ENCODE results near the gene FRS2. TPM values are rescaled to one million over a fixed set of nuclear protein-coding genes. Genes with fewer than 3 reads are reported as not detected.

FRS2 gene
- polyA plus RNA-seq, 2 donors: 2.8 to 4.9 TPM

GRCh38 chr12:69621551-69621950 lies 151.4 kb downstream of the FRS2 start:
- Histone ChIP-seq H3K27me3 (ENCODE audit: control insufficient read depth in 1 of 2, insufficient read depth in 2 of 2, low read length in 2 of 2) (no peaks in the 10 kb centered on the region), H3K36me3 (ENCODE audit: control insufficient read depth in 2 of 2, insufficient read depth in 2 of 2, low read length in 1 of 2) (no peaks in the 10 kb centered on the region), H3K27ac (ENCODE audit: low read depth in 2 of 2, low read length in 1 of 2) (no peak overlapping the region), H3K4me3 (ENCODE audit: low read depth in 1 of 2, low read length in 2 of 2) (no peak overlapping the region), H3K4me1 (ENCODE audit: control insufficient read depth in 2 of 2, insufficient read depth in 2 of 2, low read length in 1 of 2) (no peaks in the 10 kb centered on the region), H3K9me3 (ENCODE audit: control insufficient read depth in 2 of 2, insufficient read depth in 1 of 2, low read depth in 1 of 2, low read length in 1 of 2) (no peaks in the 10 kb centered on the region)
- 77 to 82% methylated on average over 2 of the region's 2 CpGs for WGBS, 2 donors

GRCh38 chr12:69623970-69624369 lies 153.8 kb downstream of the FRS2 start:
- no peaks in the 10 kb centered on the region for H3K27me3 ChIP-seq (ENCODE audit: control insufficient read depth in 1 of 2, insufficient read depth in 2 of 2, low read length in 2 of 2)
- no peaks in the 10 kb centered on the region for H3K4me1 ChIP-seq (ENCODE audit: control insufficient read depth in 2 of 2, insufficient read depth in 2 of 2, low read length in 1 of 2)
- 72 to 81% methylated on average over 13 of the region's 13 CpGs for WGBS, 2 donors
- no peaks in the 10 kb centered on the region for H3K36me3 ChIP-seq (ENCODE audit: control insufficient read depth in 2 of 2, insufficient read depth in 2 of 2, low read length in 1 of 2)
- H3K27ac ChIP-seq (ENCODE audit: low read depth in 2 of 2, low read length in 1 of 2): no peak overlapping the region
- H3K4me3 ChIP-seq (ENCODE audit: low read depth in 1 of 2, low read length in 2 of 2): no peak overlapping the region
- no peaks in the 10 kb centered on the region for H3K9me3 ChIP-seq (ENCODE audit: control insufficient read depth in 2 of 2, insufficient read depth in 1 of 2, low read depth in 1 of 2, low read length in 1 of 2)

GRCh38 chr12:69627501-69627900 lies 157.3 kb downstream of the FRS2 start:
- Histone ChIP-seq H3K27me3 (ENCODE audit: control insufficient read depth in 1 of 2, insufficient read depth in 2 of 2, low read length in 2 of 2) (no peaks in the 10 kb centered on the region), H3K27ac (ENCODE audit: low read depth in 2 of 2, low read length in 1 of 2) (no peak overlapping the region), H3K4me1 (ENCODE audit: control insufficient read depth in 2 of 2, insufficient read depth in 2 of 2, low read length in 1 of 2) (no peaks in the 10 kb centered on the region), H3K36me3 (ENCODE audit: control insufficient read depth in 2 of 2, insufficient read depth in 2 of 2, low read length in 1 of 2) (no peaks in the 10 kb centered on the region), H3K9me3 (ENCODE audit: control insufficient read depth in 2 of 2, insufficient read depth in 1 of 2, low read depth in 1 of 2, low read length in 1 of 2) (no peaks in the 10 kb centered on the region), H3K4me3 (ENCODE audit: low read depth in 1 of 2, low read length in 2 of 2) (no peak overlapping the region)
- WGBS, 2 donors: 75 to 90% methylated on average over 8 of the region's 8 CpGs

Other genes starting within 250 kb of the FRS2 start
- 10 to 100 TPM; 20.7 to 21.4 TPM for gene CPSF6, start 230.8 kb upstream of the FRS2 start, polyA plus RNA-seq
- 10 to 100 TPM in 1 of 2 donors, 1 to 10 TPM in 1; 6.3 to 28.7 TPM for gene LYZ, start 122.0 kb upstream of the FRS2 start, polyA plus RNA-seq
- gene YEATS4, start 110.6 kb upstream of the FRS2 start, polyA plus RNA-seq: 10 to 100 TPM in 1 of 2 donors, 1 to 10 TPM in 1; 6.8 to 14.7 TPM
- gene CCT2, start 115.1 kb downstream of the FRS2 start, polyA plus RNA-seq: 10 to 100 TPM; 50.5 to 96.1 TPM
- not detected for gene LRRC10, start 140.5 kb downstream of the FRS2 start, polyA plus RNA-seq
- gene BEST3, start 228.9 kb downstream of the FRS2 start, polyA plus RNA-seq: not detected